Measurements from ENCODE around the gene GNAI3. TPM values are rescaled to one million over a fixed set of nuclear protein-coding genes. Genes with fewer than 3 reads are reported as not detected.

GNAI3 gene
- total and polyA plus RNA-seq, 2 of the 13 experiments (the other 11 are each of a cell fraction or from before 2014, with no cell fraction given): 4.3 to 9.0 TPM

DNA sequence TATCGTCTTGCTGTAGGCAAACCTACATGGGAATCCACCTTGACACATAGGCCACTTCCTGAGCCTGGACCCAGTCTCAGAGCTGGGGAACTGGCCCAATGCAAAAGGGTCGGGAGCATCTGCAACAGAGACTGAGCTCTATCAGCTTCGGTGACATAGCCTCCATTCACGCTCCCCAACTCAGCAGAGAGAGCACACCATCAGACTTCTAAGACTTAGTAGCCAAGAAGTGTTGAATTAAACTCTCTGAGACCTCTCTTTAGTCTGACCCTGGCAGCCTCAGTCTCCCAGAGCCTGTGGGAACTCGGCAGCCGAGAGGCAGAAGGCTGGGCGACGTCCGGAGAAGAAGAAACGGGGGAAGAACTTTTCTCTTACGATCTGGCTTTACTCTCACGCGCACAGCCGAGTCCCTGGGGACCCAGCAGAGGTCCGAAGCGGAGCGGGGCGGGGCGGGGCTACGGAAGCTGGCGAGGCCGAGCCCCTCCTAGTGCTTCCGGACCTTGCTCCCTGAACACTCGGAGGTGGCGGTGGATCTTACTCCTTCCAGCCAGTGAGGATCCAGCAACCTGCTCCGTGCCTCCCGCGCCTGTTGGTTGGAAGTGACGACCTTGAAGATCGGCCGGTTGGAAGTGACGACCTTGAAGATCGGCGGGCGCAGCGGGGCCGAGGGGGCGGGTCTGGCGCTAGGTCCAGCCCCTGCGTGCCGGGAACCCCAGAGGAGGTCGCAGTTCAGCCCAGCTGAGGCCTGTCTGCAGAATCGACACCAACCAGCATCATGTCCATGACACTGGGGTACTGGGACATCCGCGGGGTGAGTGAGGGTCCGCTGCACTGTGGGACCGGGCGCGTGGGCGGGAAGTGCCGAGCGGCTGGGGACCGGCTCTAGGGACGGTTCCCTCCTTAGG, 107.5 kb downstream of the GNAI3 start, which contains the start of gene GSTM4 (continued):
- TF ChIP-seq FOXJ3 (CRISPR knock-in tag; IDR thresholded peaks at IDR 0.05; ENCODE audit: borderline replicate concordance): no peak
- no peak for TF ChIP-seq SOX6 (IDR thresholded peaks at IDR 0.05)
- TF ChIP-seq SOX6 (CRISPR knock-in tag; IDR thresholded peaks at IDR 0.05): peak; percentile 66
- TF ChIP-seq MED13 (CRISPR knock-in tag; IDR thresholded peaks at IDR 0.05): no peak
- TF ChIP-seq PAWR (CRISPR knock-in tag; IDR thresholded peaks at IDR 0.05; ENCODE audit: borderline replicate concordance): 0 out of 2 replicates have a peak, but pooled peaks have one; percentile 83
- 0 out of 2 replicates have a peak, but pooled peaks have one; percentile 63 for TF ChIP-seq ARID2 (CRISPR knock-in tag; IDR thresholded peaks at IDR 0.05; ENCODE audit: borderline replicate concordance)
- TF ChIP-seq GATAD1 (CRISPR knock-in tag; IDR thresholded peaks at IDR 0.05): peak; percentile 83
- peak; percentile 10; the same call in 1 of the 2 replicates for TF ChIP-seq CEBPG (CRISPR knock-in tag; IDR thresholded peaks at IDR 0.05)
- no peak for TF ChIP-seq SP1 (IDR thresholded peaks at IDR 0.05)
- peak; percentile 75 for TF ChIP-seq SP1 (CRISPR knock-in tag; IDR thresholded peaks at IDR 0.05)
- no peak for TF ChIP-seq MXI1 (IDR thresholded peaks at IDR 0.05; ENCODE audit: borderline replicate concordance, low read depth, low read length)
- TF ChIP-seq CHCHD3 (CRISPR knock-in tag; IDR thresholded peaks at IDR 0.05): no peak
- TF ChIP-seq, protein P1, sequence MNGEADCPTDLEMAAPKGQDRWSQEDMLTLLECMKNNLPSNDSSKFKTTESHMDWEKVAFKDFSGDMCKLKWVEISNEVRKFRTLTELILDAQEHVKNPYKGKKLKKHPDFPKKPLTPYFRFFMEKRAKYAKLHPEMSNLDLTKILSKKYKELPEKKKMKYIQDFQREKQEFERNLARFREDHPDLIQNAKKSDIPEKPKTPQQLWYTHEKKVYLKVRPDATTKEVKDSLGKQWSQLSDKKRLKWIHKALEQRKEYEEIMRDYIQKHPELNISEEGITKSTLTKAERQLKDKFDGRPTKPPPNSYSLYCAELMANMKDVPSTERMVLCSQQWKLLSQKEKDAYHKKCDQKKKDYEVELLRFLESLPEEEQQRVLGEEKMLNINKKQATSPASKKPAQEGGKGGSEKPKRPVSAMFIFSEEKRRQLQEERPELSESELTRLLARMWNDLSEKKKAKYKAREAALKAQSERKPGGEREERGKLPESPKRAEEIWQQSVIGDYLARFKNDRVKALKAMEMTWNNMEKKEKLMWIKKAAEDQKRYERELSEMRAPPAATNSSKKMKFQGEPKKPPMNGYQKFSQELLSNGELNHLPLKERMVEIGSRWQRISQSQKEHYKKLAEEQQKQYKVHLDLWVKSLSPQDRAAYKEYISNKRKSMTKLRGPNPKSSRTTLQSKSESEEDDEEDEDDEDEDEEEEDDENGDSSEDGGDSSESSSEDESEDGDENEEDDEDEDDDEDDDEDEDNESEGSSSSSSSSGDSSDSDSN (CRISPR knock-in tag; IDR thresholded peaks at IDR 0.05): peak; percentile 67; the same call in 1 of the 2 replicates
- no peak for TF ChIP-seq ELF3 (CRISPR knock-in tag; IDR thresholded peaks at IDR 0.05)
- no peak for TF ChIP-seq ZNF180 (CRISPR knock-in tag; IDR thresholded peaks at IDR 0.05; ENCODE audit: borderline replicate concordance, low read depth)
- TF ChIP-seq ZNF597 (CRISPR knock-in tag; IDR thresholded peaks at IDR 0.05): no peak
- TF ChIP-seq ZNF788 (CRISPR knock-in tag; IDR thresholded peaks at IDR 0.05; ENCODE audit: borderline replicate concordance): peak; percentile 77; the same call in 1 of the 2 replicates
- TF ChIP-seq MATR3 (CRISPR knock-in tag; IDR thresholded peaks at IDR 0.05): no peak
- TF ChIP-seq SIN3A (IDR thresholded peaks at IDR 0.05; ENCODE audit: borderline replicate concordance, low read depth, low read length): peak; percentile 57; the same call in 1 of the 2 replicates
- TF ChIP-seq ZBTB33 (CRISPR knock-in tag; IDR thresholded peaks at IDR 0.05): no peak
- TF ChIP-seq, protein P2, sequence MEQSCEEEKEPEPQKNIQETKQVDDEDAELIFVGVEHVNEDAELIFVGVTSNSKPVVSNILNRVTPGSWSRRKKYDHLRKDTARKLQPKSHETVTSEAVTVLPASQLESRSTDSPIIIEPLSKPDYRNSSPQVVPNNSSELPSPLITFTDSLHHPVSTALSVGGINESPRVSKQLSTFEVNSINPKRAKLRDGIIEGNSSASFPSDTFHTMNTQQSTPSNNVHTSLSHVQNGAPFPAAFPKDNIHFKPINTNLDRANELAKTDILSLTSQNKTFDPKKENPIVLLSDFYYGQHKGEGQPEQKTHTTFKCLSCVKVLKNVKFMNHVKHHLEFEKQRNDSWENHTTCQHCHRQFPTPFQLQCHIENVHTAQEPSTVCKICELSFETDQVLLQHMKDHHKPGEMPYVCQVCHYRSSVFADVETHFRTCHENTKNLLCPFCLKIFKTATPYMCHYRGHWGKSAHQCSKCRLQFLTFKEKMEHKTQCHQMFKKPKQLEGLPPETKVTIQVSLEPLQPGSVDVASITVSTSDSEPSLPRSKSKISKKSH (CRISPR knock-in tag; IDR thresholded peaks at IDR 0.05; ENCODE audit: borderline replicate concordance): no peak; the same call in 1 of the 2 replicates
- no peak for TF ChIP-seq XBP1 (CRISPR knock-in tag; IDR thresholded peaks at IDR 0.05)
- no peak for TF ChIP-seq HCFC1 (IDR thresholded peaks at IDR 0.05; ENCODE audit: low read depth, low read length)
